Measurements from ENCODE around the gene CEP83.

GRCh38 chr12:94320109-94320508 is 139.6 kb downstream of the CEP83 start:
- TF ChIP-seq POLR2A (IDR thresholded peaks at IDR 0.05; ENCODE audit: borderline replicate concordance, extremely low read depth, insufficient read depth, insufficient read length) (no peak), CTCF (IDR thresholded peaks at IDR 0.05 in 2 of 3, conservative IDR thresholded peaks at IDR 0.05 in 1 of 3; ENCODE audit: borderline replicate concordance in 1 of 3, insufficient read depth in 1 of 3, low read depth in 2 of 3, low read length in 2 of 3) (no peak), EZH2 (IDR thresholded peaks at IDR 0.05) (no peak), CEBPB (IDR thresholded peaks at IDR 0.05; ENCODE audit: low read depth) (no peak), SIN3A (IDR thresholded peaks at IDR 0.05; ENCODE audit: low read depth) (no peak)

Data from HCT116 (cell line).